SJSA1 (cell line): ENCODE data around the gene ITPR1. TPM values are rescaled to one million over a fixed set of nuclear protein-coding genes. Genes with fewer than 3 reads are reported as not detected.
A peak's percentile ranks its signal among the peaks of the same experiment; 100 is the strongest.
"Not testable (repeated sequence)": the region's sequence is repeated elsewhere in the genome, so short reads cannot be mapped to it uniquely, and the experiment has no call there.

Experiments used
- DNase-seq, 2 experiments: peaks; one replicate each; pipeline ENCODE4 v3.0.0-alpha.2; 2015 to 2020; ENCODE audit warnings: low spot score in 2 of 2, low read depth in 1 of 2
- H3K27ac ChIP-seq: fragments of 250-450 bp; sonication (Bioruptor Pico); 2 replicates; pipeline ENCODE4 v1.5.1; 2020; ENCODE audit warnings: mild to moderate bottlenecking, moderate library complexity
- H3K27me3 ChIP-seq: fragments of 250-450 bp; sonication (Bioruptor Pico); replicated peaks from 2 replicates; pipeline ENCODE4 v1.5.1; 2020; ENCODE audit warnings: mild to moderate bottlenecking, moderate library complexity
- H3K36me3 ChIP-seq: fragments of 250-450 bp; sonication (Bioruptor Pico); 2 replicates; pipeline ENCODE4 v1.5.1; 2020; ENCODE audit warnings: mild to moderate bottlenecking
- H3K4me1 ChIP-seq: fragments of 250-450 bp; sonication (Bioruptor Pico); replicated peaks from 2 replicates; pipeline ENCODE4 v1.6.1; 2021; ENCODE audit warnings: mild to moderate bottlenecking
- H3K4me3 ChIP-seq: fragments of 250-450 bp; sonication (Bioruptor Pico); 2 replicates; pipeline ENCODE4 v1.5.1; 2020; ENCODE audit warnings: mild to moderate bottlenecking
- H3K9me3 ChIP-seq: fragments of 250-450 bp; sonication (Bioruptor Pico); replicated peaks from 2 replicates; pipeline ENCODE4 v1.5.1; 2020; ENCODE audit warnings: mild to moderate bottlenecking
- total RNA-seq: library from RNA; depleted of rRNA; stranded (reverse); fragments of >200 nt; shearing (Covaris generic); gene quantifications from 2 replicates; pipeline ENCODE4 v1.2.3, GENCODE V29; 2014; rRNA removed

Gene ITPR1
- 7.5 and 9.7 TPM in 2 replicates for total RNA-seq

DNA sequence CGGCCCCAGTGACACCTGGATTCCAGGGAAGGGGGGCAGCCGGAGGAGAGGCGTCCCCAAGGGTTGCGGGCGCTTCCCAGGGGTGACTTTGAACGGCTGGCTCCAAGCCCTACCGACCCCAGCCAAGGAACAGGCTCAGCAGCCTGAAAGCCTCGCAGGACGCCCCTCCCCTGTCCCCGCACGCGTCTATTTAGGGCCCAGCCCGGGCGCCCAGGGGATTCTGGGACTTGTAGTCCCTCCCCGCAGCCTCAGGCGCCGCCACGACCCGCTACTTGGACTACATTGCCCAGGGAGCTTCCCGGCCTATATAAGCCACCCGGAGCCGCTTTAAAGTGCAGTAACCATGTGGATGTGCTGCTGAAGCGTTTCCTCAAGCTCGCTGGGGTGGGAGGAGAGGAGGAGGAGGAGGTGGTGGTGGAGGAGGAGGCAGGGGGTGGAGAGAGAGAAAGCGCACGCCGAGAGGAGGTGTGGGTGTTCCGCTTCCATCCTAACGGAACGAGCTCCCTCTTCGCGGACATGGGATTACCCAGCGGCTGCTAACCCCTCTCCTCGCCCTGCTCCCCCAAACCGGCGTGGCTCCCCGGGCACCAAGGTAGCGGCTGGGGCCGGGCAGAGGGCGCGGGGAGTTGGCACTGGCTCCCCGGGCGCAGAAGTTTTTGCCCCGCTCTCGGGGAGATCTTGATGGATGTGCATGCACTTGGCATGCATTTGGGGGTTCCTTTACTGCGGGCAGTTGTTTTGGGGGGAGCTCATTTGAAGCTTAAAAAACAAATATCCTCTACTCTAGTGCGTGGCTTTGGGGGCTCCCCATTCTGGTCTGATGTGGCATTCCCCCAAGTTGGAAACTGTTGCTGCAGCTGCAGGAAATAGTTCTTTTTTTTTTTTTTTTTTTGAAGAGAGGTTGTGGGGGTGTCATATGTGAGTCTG is at the start of gene ITPR1:
Gene ITPR1, plus strand, starts transcription at position 335 of the 927 bp plus-strand sequence. CDS start 23,144 bp downstream, outside the sequence.
- Histone ChIP-seq H3K36me3 (no peaks in the 10 kb centered on the region), H3K27ac (no peak within 1 kb of the TSS), H3K4me3 (peak within 1 kb of the TSS; percentile 49), H3K4me1 (peaks cover 5% of the 10 kb centered on the region; the same call in 1 of the 2 replicates), H3K9me3 (no peaks in the 10 kb centered on the region), H3K27me3 (peaks cover 10% of the 10 kb centered on the region; the same call in 1 of the 2 replicates)
- peak; percentile 86 to 96 for DNase-seq

- no peaks in the 10 kb centered on the region for H3K9me3 ChIP-seq
Measured at GRCh38 chr3:4447295-4447999, 45.7 kb upstream of the ITPR1 start.

GRCh38 chr3:4448187-4448586 is 45.0 kb upstream of the ITPR1 start:
- H3K36me3 ChIP-seq: no peaks in the 10 kb centered on the region
- DNase-seq: no peak
- H3K4me1 ChIP-seq: no peaks in the 10 kb centered on the region
- H3K4me3 ChIP-seq: no peak overlapping the region
- H3K27me3 ChIP-seq: no peaks in the 10 kb centered on the region
- no peaks in the 10 kb centered on the region for H3K9me3 ChIP-seq
- H3K27ac ChIP-seq: no peak overlapping the region

More at GRCh38 chr3:4447295-4447999, 45.7 kb upstream of the ITPR1 start:
- Histone ChIP-seq H3K4me3 (no peak overlapping the region), H3K36me3 (no peaks in the 10 kb centered on the region), H3K4me1 (no peaks in the 10 kb centered on the region), H3K27ac (no peak overlapping the region), H3K27me3 (no peaks in the 10 kb centered on the region)
- DNase-seq: no peak

DNA sequence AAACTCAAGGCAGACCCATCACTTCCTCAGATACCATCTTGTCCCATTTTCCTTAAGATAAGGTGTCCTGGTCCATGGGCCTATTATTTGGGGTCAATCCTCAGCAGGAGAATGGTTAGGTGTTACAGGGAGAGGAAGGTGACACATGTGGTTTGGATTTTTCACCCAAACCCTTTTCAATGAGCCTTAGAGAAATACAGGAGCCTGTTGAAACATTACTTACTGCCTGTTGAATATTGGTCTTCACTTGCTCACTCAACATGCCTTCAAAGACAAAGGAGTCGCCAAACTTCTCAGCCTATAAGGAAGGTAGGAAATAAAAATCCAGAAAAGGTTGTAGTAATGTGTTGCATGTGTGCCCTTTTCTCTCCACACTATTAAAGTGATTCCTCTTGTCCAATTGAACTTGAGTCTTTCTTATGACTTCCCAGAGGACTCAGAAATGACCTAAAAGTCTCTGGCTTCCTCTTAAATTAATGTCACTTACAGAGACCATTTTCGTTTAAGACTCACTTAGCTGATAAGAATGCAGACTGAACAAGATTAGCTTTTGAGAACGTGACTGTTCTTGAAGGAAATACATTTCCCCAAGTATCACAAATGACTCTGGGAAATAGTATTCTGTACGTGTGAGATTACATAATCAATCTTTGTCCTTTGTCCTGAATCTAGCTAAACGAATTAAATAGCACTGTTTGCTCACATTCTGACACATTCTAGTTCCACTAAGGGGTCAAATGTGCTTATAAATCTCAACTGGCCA is 43.9 kb upstream of the ITPR1 start:
- H3K9me3 ChIP-seq: no peaks in the 10 kb centered on the region

DNA sequence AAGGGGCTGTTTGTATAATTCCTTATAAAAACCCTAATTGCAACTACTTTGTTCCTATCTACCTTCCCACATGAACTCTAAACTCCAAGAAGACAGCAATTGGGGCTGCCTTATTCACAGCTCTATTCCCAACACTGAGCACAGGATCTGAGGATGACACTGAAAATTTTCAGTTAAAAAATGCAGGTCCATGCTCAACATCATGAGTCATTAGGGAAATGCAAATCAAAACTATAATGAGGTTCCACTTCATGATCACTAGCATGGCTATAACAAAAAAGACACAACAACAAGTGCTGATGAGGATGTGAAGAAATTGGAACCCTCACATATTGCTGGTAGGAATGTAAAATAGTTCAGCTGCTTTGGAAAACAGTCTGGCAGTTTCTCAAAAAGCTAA is 39.0 kb upstream of the ITPR1 start:
- H3K4me3 ChIP-seq: no peak overlapping the region
- no peak for DNase-seq
- H3K27me3 ChIP-seq: no peaks in the 10 kb centered on the region
- no peaks in the 10 kb centered on the region for H3K9me3 ChIP-seq
- H3K4me1 ChIP-seq: no peaks in the 10 kb centered on the region
- H3K36me3 ChIP-seq: no peaks in the 10 kb centered on the region
- H3K27ac ChIP-seq: no peak overlapping the region

More for the DNA sequence above, 43.9 kb upstream of the ITPR1 start:
- Histone ChIP-seq H3K36me3 (no peaks in the 10 kb centered on the region), H3K27ac (no peak overlapping the region), H3K27me3 (no peaks in the 10 kb centered on the region), H3K4me1 (no peaks in the 10 kb centered on the region), H3K4me3 (no peak overlapping the region)
- no peak for DNase-seq

- not testable (repeated sequence) for H3K27me3 ChIP-seq, DNase-seq, H3K9me3 ChIP-seq, H3K27ac ChIP-seq, H3K36me3 ChIP-seq, H3K4me1 ChIP-seq, H3K4me3 ChIP-seq
Measured at GRCh38 chr3:4456780-4457179, 36.4 kb upstream of the ITPR1 start.

DNA sequence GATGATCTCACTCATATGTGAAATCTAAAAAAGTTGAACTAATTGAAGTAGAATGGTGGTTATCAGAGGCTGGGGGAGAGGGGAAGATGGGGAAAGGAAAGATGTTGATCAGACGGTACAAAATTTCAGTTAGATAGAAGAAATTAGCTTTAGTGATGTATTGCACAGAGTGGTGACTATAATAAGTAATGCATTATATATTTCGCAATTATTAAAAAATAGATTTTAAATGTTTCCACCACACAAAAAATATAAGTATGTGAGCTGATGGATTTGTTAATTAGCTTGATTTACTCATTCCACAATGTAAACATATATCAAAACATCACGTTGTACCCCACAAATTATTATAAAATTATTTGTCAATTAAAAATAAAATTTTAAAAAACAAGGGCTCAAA is 34.2 kb upstream of the ITPR1 start:
- Histone ChIP-seq H3K27ac (no peak overlapping the region), H3K9me3 (no peaks in the 10 kb centered on the region), H3K36me3 (no peaks in the 10 kb centered on the region), H3K27me3 (no peaks in the 10 kb centered on the region), H3K4me3 (no peak overlapping the region), H3K4me1 (no peaks in the 10 kb centered on the region)
- DNase-seq: no peak

GRCh38 chr3:4460334-4460733 is 32.8 kb upstream of the ITPR1 start:
- no peak for DNase-seq
- H3K36me3 ChIP-seq: no peaks in the 10 kb centered on the region
- no peaks in the 10 kb centered on the region for H3K9me3 ChIP-seq
- no peaks in the 10 kb centered on the region for H3K27me3 ChIP-seq
- H3K4me1 ChIP-seq: no peaks in the 10 kb centered on the region
- H3K4me3 ChIP-seq: no peak overlapping the region
- H3K27ac ChIP-seq: no peak overlapping the region

DNA sequence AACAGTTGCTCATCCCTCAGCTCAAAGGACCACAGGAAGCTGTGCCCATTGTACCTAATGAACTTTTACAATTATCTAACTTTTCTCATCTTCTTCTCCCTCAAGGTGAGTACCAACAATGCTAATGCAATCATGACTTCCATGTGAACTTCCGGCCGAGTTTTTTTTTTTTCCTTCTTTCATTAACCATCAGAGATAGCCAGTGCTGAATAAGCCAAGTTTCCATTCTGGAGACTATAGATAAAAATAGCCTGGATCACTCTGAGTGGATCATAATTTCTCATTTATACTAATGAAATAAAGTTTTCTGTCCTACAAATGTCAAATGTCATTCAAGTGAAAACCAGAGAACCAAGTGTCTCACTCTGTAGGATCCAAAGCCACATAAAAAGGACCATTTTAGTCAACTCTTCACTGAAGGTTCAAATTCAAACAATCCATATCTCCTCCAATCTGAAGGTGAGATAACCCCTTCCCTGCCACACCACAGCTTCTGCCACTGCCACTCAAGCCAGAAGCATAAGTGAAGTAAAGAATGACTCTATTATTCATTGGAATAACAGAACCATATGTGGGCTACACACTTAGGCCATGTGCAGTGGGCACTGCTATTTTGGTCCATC is 31.6 kb upstream of the ITPR1 start:
- no peaks in the 10 kb centered on the region for H3K36me3 ChIP-seq
- no peak overlapping the region for H3K27ac ChIP-seq
- H3K27me3 ChIP-seq: no peaks in the 10 kb centered on the region
- no peaks in the 10 kb centered on the region for H3K9me3 ChIP-seq
- no peak for DNase-seq
- peaks cover 5% of the 10 kb centered on the region; the same call in 1 of the 2 replicates for H3K4me1 ChIP-seq
- H3K4me3 ChIP-seq: no peak overlapping the region

DNA sequence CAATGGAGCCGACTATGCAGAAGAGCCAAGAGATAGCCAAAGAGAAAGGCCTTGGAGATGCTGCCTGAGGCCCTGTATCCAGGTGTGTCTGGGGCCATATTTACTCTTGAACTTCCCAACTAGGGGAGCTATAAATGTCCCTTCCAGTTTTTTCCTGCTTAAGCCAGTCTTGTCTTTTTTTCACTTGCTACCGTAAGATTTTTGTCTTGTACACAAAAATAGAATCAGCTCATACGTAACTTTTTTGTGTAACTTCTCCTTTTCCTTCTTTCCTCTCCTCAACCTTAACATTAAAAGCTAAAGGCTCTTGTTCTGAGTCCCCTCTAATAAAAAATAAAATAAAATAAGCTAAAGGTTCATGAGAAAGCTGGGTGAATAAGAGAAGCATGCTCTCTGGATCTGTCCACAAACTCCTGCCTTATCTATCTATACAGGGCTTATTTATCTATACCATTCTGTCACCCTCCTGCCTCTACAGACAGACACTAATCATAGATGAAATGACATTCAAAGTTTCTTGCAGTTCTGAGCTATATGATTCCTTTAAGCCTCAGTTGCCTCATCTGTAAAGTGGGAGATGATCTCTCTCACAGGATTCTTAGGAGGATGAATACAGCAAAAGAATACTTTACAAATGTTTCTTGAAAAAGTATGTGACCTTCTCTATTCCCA is 30.6 kb upstream of the ITPR1 start:
- Histone ChIP-seq H3K27ac (no peak overlapping the region), H3K27me3 (no peaks in the 10 kb centered on the region), H3K36me3 (peaks cover 3% of the 10 kb centered on the region; the same call in 1 of the 2 replicates), H3K9me3 (no peaks in the 10 kb centered on the region), H3K4me3 (no peak overlapping the region), H3K4me1 (peaks cover 8% of the 10 kb centered on the region; the same call in 1 of the 2 replicates)
- DNase-seq: no peak

DNA sequence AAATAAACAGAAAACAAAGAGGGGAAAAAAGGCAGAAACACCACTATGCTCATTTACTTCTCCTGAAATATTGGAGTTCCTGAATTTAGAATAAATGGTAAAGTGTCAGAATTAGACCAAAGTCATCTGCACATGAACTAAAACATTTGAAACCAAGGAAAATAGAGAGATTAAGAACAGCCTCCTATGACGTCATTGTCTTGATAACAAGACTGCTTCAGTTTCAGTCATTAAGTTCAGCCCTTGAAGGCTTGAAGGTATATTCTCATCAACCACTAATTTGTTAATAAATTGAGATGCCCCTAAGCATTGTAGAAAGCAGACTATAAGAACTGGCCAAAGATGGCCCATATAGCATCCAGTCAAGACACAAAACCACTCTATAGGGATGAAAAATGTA is 28.6 kb upstream of the ITPR1 start:
- H3K9me3 ChIP-seq: no peaks in the 10 kb centered on the region
- H3K27ac ChIP-seq: no peak overlapping the region
- no peak overlapping the region for H3K4me3 ChIP-seq
- DNase-seq: no peak
- peaks cover 3% of the 10 kb centered on the region; the same call in 1 of the 2 replicates for H3K36me3 ChIP-seq
- no peaks in the 10 kb centered on the region for H3K27me3 ChIP-seq
- peaks cover 9% of the 10 kb centered on the region; the same call in 1 of the 2 replicates for H3K4me1 ChIP-seq

DNA sequence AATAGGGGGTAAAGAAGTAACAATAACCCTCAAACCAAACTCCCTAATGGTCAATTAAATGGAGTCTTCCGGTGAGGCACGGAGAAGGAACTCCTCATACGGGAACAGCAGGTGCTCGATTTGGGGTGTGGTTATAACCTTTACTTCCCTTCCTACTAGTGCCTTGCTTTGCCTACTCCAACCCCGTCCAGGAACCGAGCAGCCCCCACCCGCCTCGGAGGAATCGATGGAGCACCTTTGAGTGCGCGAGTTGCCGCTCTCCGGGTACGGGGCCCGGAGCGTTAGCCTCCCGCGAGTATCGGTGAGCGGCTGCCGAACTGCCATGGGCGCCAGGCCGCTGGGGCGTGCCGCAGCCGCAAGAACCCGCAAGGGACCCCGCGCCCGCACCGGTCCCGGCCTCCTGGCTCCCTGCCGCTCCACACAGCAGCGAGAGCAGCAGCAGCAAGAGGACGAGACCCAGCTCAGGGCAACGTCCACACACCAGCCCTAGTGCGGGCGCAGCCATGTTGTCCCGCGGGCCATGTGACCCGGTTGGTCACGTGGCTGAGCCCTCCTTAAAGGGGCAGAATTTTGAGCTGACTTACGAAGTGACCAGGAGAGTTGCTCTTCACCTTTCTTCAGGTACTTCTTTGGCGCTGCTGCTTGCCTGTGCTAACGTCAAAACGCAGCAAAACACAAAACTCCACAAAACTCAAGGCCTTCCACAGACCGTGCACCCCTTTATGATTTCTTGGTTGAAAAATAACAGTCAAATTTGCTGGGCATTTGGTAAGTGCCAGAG is 26.2 kb upstream of the ITPR1 start, which contains the start of gene SUMF1:
Gene SUMF1, minus strand, starts transcription at position 529 of the 781 bp plus-strand sequence. Its CDS starts 24 bp downstream, at position 505.
- H3K27me3 ChIP-seq: no peaks in the 10 kb centered on the region
- peak within 1 kb of the TSS; percentile 58 for H3K27ac ChIP-seq
- peaks cover 3% of the 10 kb centered on the region; the same call in 1 of the 2 replicates for H3K36me3 ChIP-seq
- H3K4me3 ChIP-seq: peak within 1 kb of the TSS; percentile 84
- peak; percentile 61 to 70 for DNase-seq
- H3K4me1 ChIP-seq: peaks cover 9% of the 10 kb centered on the region; the same call in 1 of the 2 replicates
- H3K9me3 ChIP-seq: no peaks in the 10 kb centered on the region
